ENCODE measurements around the gene EZH1.
"Not testable (repeated sequence)": the region's sequence is repeated elsewhere in the genome, so short reads cannot be mapped to it uniquely, and the experiment has no call there.

EZH1 gene

DNA sequence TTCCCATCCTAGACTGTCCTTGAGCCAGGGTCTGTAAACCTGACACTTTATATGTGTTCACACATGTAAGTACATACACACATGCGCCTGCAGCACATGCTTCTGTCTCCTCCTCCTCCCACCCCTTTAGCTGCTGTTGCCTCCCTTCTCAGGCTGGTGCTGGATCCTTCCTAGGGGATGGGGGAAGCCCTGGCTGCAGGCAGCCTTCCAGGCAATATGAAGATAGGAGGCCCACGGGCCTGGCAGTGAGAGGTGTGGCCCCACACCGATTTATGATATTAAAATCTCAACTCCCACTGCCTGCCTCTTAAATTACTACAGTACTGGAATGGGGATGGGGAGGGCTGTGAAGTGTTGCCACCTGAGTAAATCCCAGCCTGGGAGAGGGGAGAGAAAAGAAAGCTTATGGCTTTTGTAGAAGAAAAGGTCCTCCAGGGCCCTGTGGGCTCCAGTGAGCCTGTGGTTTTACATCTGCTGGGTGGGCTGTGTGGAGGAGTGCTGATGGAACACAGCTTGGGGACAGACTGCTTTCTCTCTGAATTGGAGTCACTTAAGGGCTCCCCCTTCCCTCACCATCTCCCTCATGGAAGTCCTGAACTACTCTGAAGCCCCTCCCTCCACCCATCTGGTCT is 34.6 kb upstream of the EZH1 start:
- H3K4me3 Mint-ChIP-seq = no peak overlapping the region
- H3K27me3 Mint-ChIP-seq = peaks cover 15% of the 10 kb centered on the region
- no peak for DNase-seq (ENCODE audit: low spot score in 2 of 2)
- peaks cover 11% of the 10 kb centered on the region for H3K4me1 Mint-ChIP-seq
- H3K36me3 Mint-ChIP-seq = peaks cover 31% of the 10 kb centered on the region
- no peak overlapping the region for H3K27ac Mint-ChIP-seq
- no peak for ATAC-seq (ENCODE audit: low read depth)
- no peaks in the 10 kb centered on the region for H3K9me3 Mint-ChIP-seq

DNA sequence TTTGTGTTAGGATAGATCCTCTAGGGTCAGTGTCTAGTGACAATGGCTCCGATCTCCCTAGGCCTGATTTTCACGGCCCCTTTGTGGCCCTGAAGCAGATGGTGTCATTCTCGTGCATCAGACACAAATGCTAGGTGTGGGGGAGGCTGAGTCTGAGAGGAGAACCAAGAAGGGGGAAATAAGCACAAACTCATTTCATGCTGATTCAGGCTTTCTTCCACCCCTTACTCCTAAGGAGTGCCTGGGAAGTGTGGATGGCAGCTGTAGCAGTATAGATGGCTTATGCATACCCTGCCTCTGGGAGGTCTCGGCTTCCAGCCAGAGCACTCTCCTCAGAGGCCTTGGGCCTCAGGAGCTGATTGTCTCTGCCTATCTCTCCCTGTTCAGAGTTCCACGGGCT is 33.7 kb upstream of the EZH1 start:
- Mint-ChIP-seq H3K27ac (no peak overlapping the region), H3K4me1 (peaks cover 17% of the 10 kb centered on the region), H3K4me3 (no peak overlapping the region), H3K36me3 (peaks cover 31% of the 10 kb centered on the region), H3K27me3 (peaks cover 12% of the 10 kb centered on the region), H3K9me3 (no peaks in the 10 kb centered on the region)
- ATAC-seq (ENCODE audit: low read depth) = no peak
- DNase-seq (ENCODE audit: low spot score in 2 of 2) = no peak

- DNase-seq (ENCODE audit: low spot score in 2 of 2) = no peak
- peaks cover 17% of the 10 kb centered on the region for H3K4me1 Mint-ChIP-seq
- H3K36me3 Mint-ChIP-seq = peaks cover 31% of the 10 kb centered on the region
- H3K4me3 Mint-ChIP-seq = no peak overlapping the region
- no peaks in the 10 kb centered on the region for H3K9me3 Mint-ChIP-seq
- no peak overlapping the region for H3K27ac Mint-ChIP-seq
- no peak for ATAC-seq (ENCODE audit: low read depth)
- peaks cover 4% of the 10 kb centered on the region for H3K27me3 Mint-ChIP-seq
Observed at GRCh38 chr17:42775534-42776098, 30.8 kb upstream of the EZH1 start.

- peak overlapping the region; percentile 96 for H3K27ac Mint-ChIP-seq
- no peak for DNase-seq (ENCODE audit: low spot score in 2 of 2)
- H3K36me3 Mint-ChIP-seq = peaks cover 24% of the 10 kb centered on the region
- H3K4me1 Mint-ChIP-seq = peaks cover 14% of the 10 kb centered on the region
- no peak for ATAC-seq (ENCODE audit: low read depth)
- no peaks in the 10 kb centered on the region for H3K27me3 Mint-ChIP-seq
- peak overlapping the region; percentile 99 for H3K4me3 Mint-ChIP-seq
- H3K9me3 Mint-ChIP-seq = no peaks in the 10 kb centered on the region
Observed at GRCh38 chr17:42774066-42774745, 29.4 kb upstream of the EZH1 start.

- ATAC-seq (ENCODE audit: low read depth) = peak; percentile 98
- peaks cover 19% of the 10 kb centered on the region for H3K36me3 Mint-ChIP-seq
- peaks cover 14% of the 10 kb centered on the region for H3K4me1 Mint-ChIP-seq
- peak within 1 kb of the TSS; percentile 96 for H3K27ac Mint-ChIP-seq
- peak within 1 kb of the TSS; percentile 99 for H3K4me3 Mint-ChIP-seq
- DNase-seq (ENCODE audit: low spot score in 2 of 2) = peak; percentile 69 to 75
- no peaks in the 10 kb centered on the region for H3K9me3 Mint-ChIP-seq
- no peaks in the 10 kb centered on the region for H3K27me3 Mint-ChIP-seq
Observed at GRCh38 chr17:42773290-42774035, 28.6 kb upstream of the EZH1 start, which contains the start of gene VPS25. Gene VPS25, plus strand, starts transcription at chr17:42773449. Its CDS starts 27 bp downstream, at chr17:42773476.

- ATAC-seq (ENCODE audit: low read depth) = peak; percentile 7
- H3K4me1 Mint-ChIP-seq = peaks cover 14% of the 10 kb centered on the region
Observed at GRCh38 chr17:42772945-42773289, 28.1 kb upstream of the EZH1 start.

DNA sequence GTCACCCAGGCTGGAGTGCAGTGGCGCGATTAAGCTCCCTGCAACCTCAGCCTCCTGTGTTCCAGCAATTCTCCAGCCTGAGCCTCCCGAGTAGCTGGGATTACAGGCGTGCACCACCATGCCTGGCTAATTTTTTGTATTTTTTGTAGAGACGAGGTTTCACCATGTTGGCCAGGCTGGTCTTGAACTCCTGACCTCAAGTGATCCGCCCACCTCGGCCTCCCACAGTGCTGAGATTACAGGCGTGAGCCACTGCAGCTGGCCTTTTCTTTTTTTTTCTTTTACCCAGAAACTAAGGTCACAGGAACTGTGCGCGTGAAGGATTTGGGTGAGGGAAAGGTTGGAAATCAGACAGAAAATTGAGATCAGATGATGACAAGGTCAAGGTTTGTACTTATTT is 25.1 kb upstream of the EZH1 start:
- not testable (repeated sequence) for H3K36me3 Mint-ChIP-seq, H3K9me3 Mint-ChIP-seq

More at GRCh38 chr17:42772945-42773289, 28.1 kb upstream of the EZH1 start:
- Mint-ChIP-seq H3K36me3 (peaks cover 13% of the 10 kb centered on the region), H3K4me3 (peak overlapping the region; percentile 99), H3K27me3 (peaks cover under 1% of the 10 kb centered on the region), H3K27ac (peak overlapping the region; percentile 96), H3K9me3 (no peaks in the 10 kb centered on the region)
- no peak for DNase-seq (ENCODE audit: low spot score in 2 of 2)

DNA sequence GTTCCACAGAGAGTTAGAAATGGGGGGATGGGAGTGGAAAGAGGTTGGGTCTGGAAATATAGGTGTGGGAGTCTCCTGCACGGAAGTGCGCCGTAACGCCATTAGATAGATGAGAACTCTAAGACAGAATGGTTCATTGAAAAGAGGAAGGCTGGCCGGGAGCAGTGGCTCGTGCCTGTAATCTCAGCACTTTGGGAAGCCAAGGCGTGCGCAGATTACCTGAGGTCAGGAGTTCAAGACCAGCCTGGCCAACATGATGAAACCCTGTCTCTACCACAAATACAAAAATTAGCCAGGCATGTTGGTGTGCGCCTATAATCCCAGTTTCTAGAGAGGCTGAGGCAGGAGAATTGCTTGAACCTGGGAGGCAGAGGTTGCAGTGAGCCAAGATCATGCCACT is 23.2 kb upstream of the EZH1 start:
- not testable (repeated sequence) for H3K9me3 Mint-ChIP-seq; ATAC-seq (ENCODE audit: low read depth); H3K4me1 Mint-ChIP-seq; H3K36me3 Mint-ChIP-seq; H3K27ac Mint-ChIP-seq; H3K4me3 Mint-ChIP-seq; DNase-seq (ENCODE audit: low spot score in 2 of 2)
- H3K27me3 Mint-ChIP-seq = peaks cover 19% of the 10 kb centered on the region

More for the DNA sequence above, 25.1 kb upstream of the EZH1 start:
- not testable (repeated sequence) for DNase-seq (ENCODE audit: low spot score in 2 of 2); H3K4me3 Mint-ChIP-seq; H3K27ac Mint-ChIP-seq; ATAC-seq (ENCODE audit: low read depth)
- Mint-ChIP-seq H3K4me1 (peaks cover 14% of the 10 kb centered on the region), H3K27me3 (peaks cover 12% of the 10 kb centered on the region)

DNA sequence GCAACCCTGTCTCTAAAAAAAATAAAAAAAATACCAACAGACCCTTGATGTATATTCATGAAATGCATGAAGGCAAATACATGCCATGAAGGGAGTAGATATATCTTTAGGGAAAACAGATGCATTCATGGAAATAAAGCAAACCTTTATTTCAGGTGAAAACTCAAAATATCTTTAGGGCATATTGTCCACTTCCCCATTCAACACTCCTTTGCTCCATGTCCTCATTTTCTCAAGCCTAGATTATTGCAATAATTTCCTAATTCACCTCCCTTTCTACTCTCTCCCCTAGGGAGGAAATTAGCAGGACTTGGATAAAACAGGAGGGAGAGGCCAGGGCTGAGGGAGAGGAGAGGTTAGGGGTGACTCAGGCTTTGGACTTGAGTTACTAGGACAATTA is 22.7 kb upstream of the EZH1 start:
- peaks cover 24% of the 10 kb centered on the region for H3K27me3 Mint-ChIP-seq

GRCh38 chr17:42766124-42766523 is 21.3 kb upstream of the EZH1 start:
- Mint-ChIP-seq H3K9me3 (no peaks in the 10 kb centered on the region), H3K4me3 (no peak overlapping the region), H3K27me3 (peaks cover 33% of the 10 kb centered on the region), H3K27ac (no peak overlapping the region), H3K4me1 (peaks cover 9% of the 10 kb centered on the region), H3K36me3 (no peaks in the 10 kb centered on the region)
- ATAC-seq (ENCODE audit: low read depth) (no peak), DNase-seq (ENCODE audit: low spot score in 2 of 2) (no peak)

More for the DNA sequence above, 22.7 kb upstream of the EZH1 start:
- Mint-ChIP-seq H3K27ac (no peak overlapping the region), H3K9me3 (no peaks in the 10 kb centered on the region), H3K4me3 (no peak overlapping the region), H3K36me3 (no peaks in the 10 kb centered on the region), H3K4me1 (peaks cover 9% of the 10 kb centered on the region)
- DNase-seq (ENCODE audit: low spot score in 2 of 2) (no peak), ATAC-seq (ENCODE audit: low read depth) (no peak)

DNA sequence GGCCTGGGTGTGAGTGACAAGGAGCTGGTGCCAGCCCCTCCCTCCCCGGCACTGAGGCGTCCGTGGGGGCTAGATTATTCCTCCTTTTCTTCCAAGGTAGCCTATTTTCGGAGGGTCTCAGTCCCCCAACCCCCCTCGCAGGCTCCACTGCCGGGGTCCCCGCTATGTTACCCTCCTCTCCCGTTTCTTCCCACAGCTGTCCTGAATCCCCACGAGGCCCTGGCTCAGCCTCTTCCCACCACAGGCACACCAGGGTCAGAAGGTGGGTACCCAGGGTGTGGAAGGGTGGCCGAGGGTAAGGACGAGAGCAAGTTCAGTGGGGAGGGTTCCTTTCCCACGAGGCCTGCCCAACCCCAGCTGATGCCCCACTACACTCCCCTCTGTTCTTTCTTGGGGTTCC is 16.8 kb upstream of the EZH1 start:
- peak overlapping the region; percentile 73 for H3K4me3 Mint-ChIP-seq
- peaks cover 27% of the 10 kb centered on the region for H3K27me3 Mint-ChIP-seq
- ATAC-seq (ENCODE audit: low read depth) = no peak
- H3K36me3 Mint-ChIP-seq = no peaks in the 10 kb centered on the region
- peaks cover 19% of the 10 kb centered on the region for H3K4me1 Mint-ChIP-seq
- H3K9me3 Mint-ChIP-seq = no peaks in the 10 kb centered on the region
- H3K27ac Mint-ChIP-seq = no peak overlapping the region
- no peak for DNase-seq (ENCODE audit: low spot score in 2 of 2)

DNA sequence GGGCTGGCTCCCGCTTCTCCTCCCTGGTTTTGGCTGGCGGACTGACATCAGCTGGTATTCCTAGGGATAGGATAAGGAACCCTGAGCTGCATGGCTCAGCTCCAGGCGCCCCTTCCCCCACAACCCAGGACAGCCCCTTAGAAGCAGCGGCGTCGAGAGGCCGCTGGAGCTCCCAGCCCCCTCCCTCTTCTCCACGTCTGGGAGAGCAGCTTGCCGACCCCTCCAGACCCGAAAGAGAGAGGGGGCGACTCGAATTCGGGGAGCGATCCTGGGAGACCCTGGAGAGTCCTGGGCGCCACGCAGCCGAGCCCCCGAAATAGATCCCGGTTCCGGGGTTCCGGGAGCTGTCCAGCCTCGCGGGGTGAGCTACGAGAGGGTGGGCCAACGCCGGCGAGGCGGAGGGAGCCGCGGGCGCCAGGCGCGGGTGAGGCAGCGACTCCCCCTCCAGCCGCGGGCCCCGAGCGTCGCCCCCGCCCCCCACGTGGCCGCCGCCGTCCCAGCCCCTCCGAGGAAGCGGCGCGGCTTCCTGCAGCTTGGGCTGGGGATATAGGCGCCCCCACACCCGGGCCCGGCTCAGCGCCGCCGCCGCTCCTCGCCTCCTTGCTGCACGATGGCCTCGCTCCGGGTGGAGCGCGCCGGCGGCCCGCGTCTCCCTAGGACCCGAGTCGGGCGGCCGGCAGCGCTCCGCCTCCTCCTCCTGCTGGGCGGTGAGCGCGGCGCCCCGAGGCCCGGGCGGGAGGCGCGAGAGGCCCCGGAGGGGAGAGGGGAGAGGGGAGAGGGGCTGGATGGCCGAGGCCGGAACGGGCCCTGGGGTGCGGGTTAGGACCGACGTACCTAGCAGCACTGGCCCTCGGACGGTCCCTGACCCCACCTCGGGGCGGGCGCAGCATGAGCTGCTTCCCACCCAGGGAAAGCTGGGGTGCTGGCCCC is 16.1 kb upstream of the EZH1 start, which contains the start of gene RAMP2:
Gene RAMP2, plus strand, starts transcription at position 576 of the 930 bp plus-strand sequence. Its CDS starts 35 bp downstream, at position 611.
- H3K4me3 Mint-ChIP-seq = peak within 1 kb of the TSS; percentile 73
- H3K36me3 Mint-ChIP-seq = no peaks in the 10 kb centered on the region
- ATAC-seq (ENCODE audit: low read depth) = peak; percentile 24
- no peaks in the 10 kb centered on the region for H3K9me3 Mint-ChIP-seq
- no peak within 1 kb of the TSS for H3K27ac Mint-ChIP-seq
- DNase-seq (ENCODE audit: low spot score in 2 of 2) = peak in 1 of 2 donors; percentile 34
- peaks cover 32% of the 10 kb centered on the region for H3K27me3 Mint-ChIP-seq
- H3K4me1 Mint-ChIP-seq = peaks cover 19% of the 10 kb centered on the region

DNA sequence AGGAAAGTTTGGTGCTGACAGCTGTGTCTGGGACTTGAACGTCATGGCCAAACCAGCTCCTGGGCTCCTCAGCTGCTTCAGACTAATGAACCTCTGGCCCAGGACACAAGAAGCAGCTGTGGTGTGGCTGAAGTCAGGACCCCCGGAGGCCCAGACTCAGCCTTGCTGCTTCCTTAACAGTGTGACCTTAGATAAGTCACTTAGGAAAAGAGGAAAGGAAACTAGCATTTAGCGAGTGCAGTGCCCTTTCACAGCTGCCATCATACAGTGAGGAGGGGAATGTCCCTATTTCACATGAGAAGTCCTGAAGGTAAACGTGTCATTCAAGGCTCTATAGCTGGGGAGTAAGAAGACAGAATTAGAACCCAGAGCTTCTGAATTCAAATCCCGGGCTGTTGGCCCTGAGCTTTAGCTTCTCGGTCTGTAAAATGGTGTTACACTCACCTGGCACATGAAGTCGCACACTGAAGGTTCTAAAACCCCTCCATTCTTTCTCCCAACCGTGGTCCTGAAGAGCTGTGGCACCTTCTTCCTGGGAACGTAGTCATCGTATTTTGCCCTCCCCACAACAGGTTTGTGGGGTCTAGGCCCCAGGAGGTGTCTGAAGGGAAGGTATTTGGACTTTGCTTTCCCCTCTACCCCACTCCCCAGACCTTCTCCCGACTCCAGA is 15.3 kb upstream of the EZH1 start:
- Mint-ChIP-seq H3K27ac (no peak overlapping the region), H3K27me3 (peaks cover 28% of the 10 kb centered on the region)
- ATAC-seq (ENCODE audit: low read depth) = peak; percentile 88

More for the DNA sequence above, 15.3 kb upstream of the EZH1 start:
- Mint-ChIP-seq H3K4me3 (no peak overlapping the region), H3K9me3 (no peaks in the 10 kb centered on the region), H3K36me3 (no peaks in the 10 kb centered on the region), H3K4me1 (peaks cover 19% of the 10 kb centered on the region)
- DNase-seq (ENCODE audit: low spot score in 2 of 2) = peak in 1 of 2 donors; percentile 16
